Breast epithelium (tissue), 3 donors: ENCODE results near the gene OR2T6.
"Not testable (repeated sequence)": the region's sequence is repeated elsewhere in the genome, so short reads cannot be mapped to it uniquely, and the experiment has no call there.

Experiments
- CTCF ChIP-seq, 3 donors: fragments of 450-650 bp; IDR thresholded peaks; one replicate each; pipeline ENCODE4 v1.5.1; 2016 to 2017; ENCODE audit warnings: antibody characterized with exemption in 3 of 3, mild to moderate bottlenecking in 3 of 3, moderate library complexity in 3 of 3
- POLR2A ChIP-seq: fragments of 450-650 bp; IDR thresholded peaks from one replicate; pipeline ENCODE4 v1.6.1; 2016; ENCODE audit warnings: antibody characterized with exemption, mild to moderate bottlenecking, moderate library complexity

- TF ChIP-seq CTCF (IDR thresholded peaks at IDR 0.05); POLR2A: not testable (repeated sequence)
These were observed 60.8 kb downstream of the OR2T6 start for GRCh38 chr1:248436303-248436702.
